ENCODE measurements around the gene MICB.

Gene MICB

GRCh38 chr6:31513456-31514165 lies 15.7 kb downstream of the MICB start:
- DNase-seq: no peak

GRCh38 chr6:31521835-31522234 lies 23.9 kb downstream of the MICB start:
- DNase-seq: no peak

- no peak for DNase-seq
Observed at GRCh38 chr6:31525553-31525931, 27.6 kb downstream of the MICB start.

GRCh38 chr6:31525932-31526591 lies 28.1 kb downstream of the MICB start:
- no peak for DNase-seq

- peak; percentile 30 for DNase-seq
Observed at GRCh38 chr6:31528307-31528777, 30.4 kb downstream of the MICB start.

GRCh38 chr6:31528821-31529328 lies 30.9 kb downstream of the MICB start, which contains the start of gene MCCD1:
MCCD1 (plus strand) TSS chr6:31528962; CDS start chr6:31529015, 53 bp downstream.
- DNase-seq: no peak

GRCh38 chr6:31529329-31530150 lies 31.6 kb downstream of the MICB start:
- DNase-seq: peak; percentile 46

- no peak for DNase-seq
Observed at GRCh38 chr6:31530659-31531058, 32.7 kb downstream of the MICB start.

GRCh38 chr6:31531162-31531561 lies 33.2 kb downstream of the MICB start:
- DNase-seq: no peak

- no peak for DNase-seq
Observed at GRCh38 chr6:31531771-31532643, 34.1 kb downstream of the MICB start.

GRCh38 chr6:31532644-31533454 lies 34.9 kb downstream of the MICB start:
- DNase-seq: no peak

- no peak for DNase-seq
Observed at GRCh38 chr6:31533455-31533841, 35.5 kb downstream of the MICB start.

GRCh38 chr6:31534011-31534410 lies 36.1 kb downstream of the MICB start:
- no peak for DNase-seq

GRCh38 chr6:31534521-31535040 lies 36.6 kb downstream of the MICB start:
- no peak for DNase-seq

- no peak for DNase-seq
Observed at GRCh38 chr6:31535538-31536324, 37.8 kb downstream of the MICB start.

GRCh38 chr6:31538805-31539400 lies 41.0 kb downstream of the MICB start:
- no peak for DNase-seq

- no peak for DNase-seq
Observed at GRCh38 chr6:31540640-31541039, 42.7 kb downstream of the MICB start.

GRCh38 chr6:31541059-31541657 lies 43.2 kb downstream of the MICB start:
- peak; percentile 68 for DNase-seq
